ENCODE results near the gene CCDC185.

Gene CCDC185

GRCh38 chr1:223429313-223429731 is 36.1 kb downstream of the CCDC185 start:
- TF ChIP-seq CTCF (IDR thresholded peaks at IDR 0.05; ENCODE audit: borderline replicate concordance, insufficient read depth, low read depth, low read length) = no peak
- H3K4me3 ChIP-seq (ENCODE audit: low read depth, low read length) = no peak overlapping the region

- H3K4me3 ChIP-seq (ENCODE audit: low read depth, low read length) = no peak overlapping the region
- TF ChIP-seq CTCF (IDR thresholded peaks at IDR 0.05; ENCODE audit: borderline replicate concordance, insufficient read depth, low read depth, low read length) = no peak
Measured at GRCh38 chr1:223429821-223430220, 36.6 kb downstream of the CCDC185 start.

GRCh38 chr1:223430236-223430635 is 37.0 kb downstream of the CCDC185 start:
- no peak overlapping the region for H3K4me3 ChIP-seq (ENCODE audit: low read depth, low read length)
- TF ChIP-seq CTCF (IDR thresholded peaks at IDR 0.05; ENCODE audit: borderline replicate concordance, insufficient read depth, low read depth, low read length) = no peak

- TF ChIP-seq CTCF (IDR thresholded peaks at IDR 0.05; ENCODE audit: borderline replicate concordance, insufficient read depth, low read depth, low read length) = no peak
- H3K4me3 ChIP-seq (ENCODE audit: low read depth, low read length) = no peak overlapping the region
Measured at GRCh38 chr1:223437151-223437550, 43.9 kb downstream of the CCDC185 start.

- no peak for TF ChIP-seq CTCF (IDR thresholded peaks at IDR 0.05; ENCODE audit: borderline replicate concordance, insufficient read depth, low read depth, low read length)
- H3K4me3 ChIP-seq (ENCODE audit: low read depth, low read length) = no peak overlapping the region
Measured at GRCh38 chr1:223443397-223443796, 50.2 kb downstream of the CCDC185 start.

- TF ChIP-seq CTCF (IDR thresholded peaks at IDR 0.05; ENCODE audit: borderline replicate concordance, insufficient read depth, low read depth, low read length) = no peak
- H3K4me3 ChIP-seq (ENCODE audit: low read depth, low read length) = no peak overlapping the region
Measured at GRCh38 chr1:223444411-223444810, 51.2 kb downstream of the CCDC185 start.

Data from GM12875 (cell line).